Measurements from ENCODE around the gene LAMB1.
A peak's percentile ranks its signal among the peaks of the same experiment; 100 is the strongest.

LAMB1 gene

GRCh38 chr7:107969856-107970255, 33.1 kb downstream of the LAMB1 start:
- no peak overlapping the region for H3K4me3 ChIP-seq (ENCODE audit: low read length in 2 of 2)
- no peak overlapping the region for H3K9ac ChIP-seq (ENCODE audit: low read length in 2 of 2)
- peak overlapping the region; percentile 18 for H3K27ac ChIP-seq (ENCODE audit: low read length)
- H3K36me3 ChIP-seq (ENCODE audit: control insufficient read depth in 2 of 2, insufficient read depth in 2 of 2, low read length in 2 of 2), result peaks cover 32 to 35% of the 10 kb centered on the region in 2 donors
- H3K27me3 ChIP-seq (ENCODE audit: control insufficient read depth in 1 of 2, insufficient read depth in 2 of 2, low read length in 2 of 2), result no peaks in the 10 kb centered on the region
- no peaks in the 10 kb centered on the region for H3K9me3 ChIP-seq (ENCODE audit: control insufficient read depth in 2 of 2, low read length in 2 of 2)
- no peaks in the 10 kb centered on the region for H3K4me1 ChIP-seq (ENCODE audit: control insufficient read depth, insufficient read depth, low read length)

- Histone ChIP-seq H3K4me1 (ENCODE audit: control insufficient read depth, insufficient read depth, low read length) (no peaks in the 10 kb centered on the region), H3K27ac (ENCODE audit: low read length) (no peak overlapping the region), H3K4me3 (ENCODE audit: low read length in 2 of 2) (no peak overlapping the region), H3K9ac (ENCODE audit: low read length in 2 of 2) (no peak overlapping the region), H3K27me3 (ENCODE audit: control insufficient read depth in 1 of 2, insufficient read depth in 2 of 2, low read length in 2 of 2) (no peaks in the 10 kb centered on the region), H3K36me3 (ENCODE audit: control insufficient read depth in 2 of 2, insufficient read depth in 2 of 2, low read length in 2 of 2) (peaks cover 37 to 41% of the 10 kb centered on the region in 2 donors), H3K9me3 (ENCODE audit: control insufficient read depth in 2 of 2, low read length in 2 of 2) (no peaks in the 10 kb centered on the region)
These were observed 34.5 kb downstream of the LAMB1 start for GRCh38 chr7:107968449-107968848.

DNA sequence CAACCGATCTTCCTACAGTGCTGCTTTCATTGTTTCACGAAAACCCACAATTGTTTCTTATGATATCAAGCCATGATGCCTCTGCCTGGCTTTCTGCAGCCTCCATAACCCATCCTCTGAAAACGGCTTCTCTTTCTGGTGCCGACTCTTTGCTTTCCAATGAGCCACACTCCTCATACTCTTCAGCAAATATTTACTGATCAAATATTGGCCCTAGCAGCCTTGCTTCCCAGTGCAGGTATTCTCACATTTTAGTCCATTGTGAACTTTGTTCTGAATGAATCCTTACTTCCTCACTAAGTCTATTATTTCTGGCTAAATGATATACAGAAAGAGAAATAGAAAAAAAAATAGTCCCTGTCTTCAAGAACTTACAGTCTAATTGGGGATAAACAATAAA, 35.5 kb downstream of the LAMB1 start:
- Histone ChIP-seq H3K9ac (ENCODE audit: low read length in 2 of 2) (no peak overlapping the region), H3K36me3 (ENCODE audit: control insufficient read depth in 2 of 2, insufficient read depth in 2 of 2, low read length in 2 of 2) (peaks cover 42 to 44% of the 10 kb centered on the region in 2 donors), H3K9me3 (ENCODE audit: control insufficient read depth in 2 of 2, low read length in 2 of 2) (no peaks in the 10 kb centered on the region), H3K27ac (ENCODE audit: low read length) (no peak overlapping the region), H3K4me1 (ENCODE audit: control insufficient read depth, insufficient read depth, low read length) (no peaks in the 10 kb centered on the region), H3K27me3 (ENCODE audit: control insufficient read depth in 1 of 2, insufficient read depth in 2 of 2, low read length in 2 of 2) (no peaks in the 10 kb centered on the region), H3K4me3 (ENCODE audit: low read length in 2 of 2) (no peak overlapping the region)

DNA sequence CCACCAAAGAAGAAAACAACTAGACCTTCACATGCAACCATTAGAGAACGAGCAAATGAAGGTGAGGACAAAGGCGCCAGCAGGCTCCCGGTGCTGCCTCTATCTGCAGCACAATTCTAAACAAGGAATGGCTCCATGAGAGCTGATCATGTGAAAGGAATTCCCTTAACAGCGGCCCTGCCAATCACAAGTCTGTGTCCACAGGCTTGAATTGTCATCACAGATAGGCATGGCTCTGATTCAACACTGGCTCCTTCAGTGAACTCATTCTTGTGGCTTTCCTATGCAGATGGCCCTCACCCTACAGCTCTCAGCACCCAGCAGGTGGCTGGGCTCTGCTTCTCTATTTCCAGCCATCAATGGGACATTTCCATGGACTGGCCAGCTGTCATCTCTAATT, 36.2 kb downstream of the LAMB1 start:
- H3K4me3 ChIP-seq (ENCODE audit: low read length in 2 of 2), result no peak overlapping the region
- H3K9ac ChIP-seq (ENCODE audit: low read length in 2 of 2), result no peak overlapping the region
- no peaks in the 10 kb centered on the region for H3K9me3 ChIP-seq (ENCODE audit: control insufficient read depth in 2 of 2, low read length in 2 of 2)
- H3K27ac ChIP-seq (ENCODE audit: low read length), result no peak overlapping the region
- no peaks in the 10 kb centered on the region for H3K4me1 ChIP-seq (ENCODE audit: control insufficient read depth, insufficient read depth, low read length)
- peaks cover 38 to 47% of the 10 kb centered on the region in 2 donors for H3K36me3 ChIP-seq (ENCODE audit: control insufficient read depth in 2 of 2, insufficient read depth in 2 of 2, low read length in 2 of 2)
- no peaks in the 10 kb centered on the region for H3K27me3 ChIP-seq (ENCODE audit: control insufficient read depth in 1 of 2, insufficient read depth in 2 of 2, low read length in 2 of 2)

DNA sequence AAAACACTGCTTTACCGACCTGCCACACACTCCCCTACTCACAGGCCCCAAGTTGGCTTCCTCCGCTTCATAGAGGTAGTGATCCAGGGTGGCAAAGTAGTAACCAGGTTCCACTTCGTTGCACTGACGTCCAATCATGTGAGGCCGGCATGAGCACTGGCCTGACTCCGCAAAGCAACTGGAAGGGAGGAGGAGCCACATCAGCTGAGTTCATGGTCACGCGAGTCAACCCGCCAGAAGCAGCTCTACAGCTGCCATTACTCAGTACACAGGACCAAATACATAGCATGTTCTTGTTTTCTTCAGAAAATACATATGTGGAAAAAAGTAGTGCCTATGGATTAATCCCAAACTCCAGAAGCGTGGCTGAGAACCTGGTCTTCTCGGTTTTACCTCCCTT, 38.5 kb downstream of the LAMB1 start:
- Histone ChIP-seq H3K27ac (ENCODE audit: low read length) (no peak overlapping the region), H3K9me3 (ENCODE audit: control insufficient read depth in 2 of 2, low read length in 2 of 2) (no peaks in the 10 kb centered on the region), H3K36me3 (ENCODE audit: control insufficient read depth in 2 of 2, insufficient read depth in 2 of 2, low read length in 2 of 2) (peaks cover 42 to 48% of the 10 kb centered on the region in 2 donors), H3K27me3 (ENCODE audit: control insufficient read depth in 1 of 2, insufficient read depth in 2 of 2, low read length in 2 of 2) (no peaks in the 10 kb centered on the region), H3K9ac (ENCODE audit: low read length in 2 of 2) (no peak overlapping the region), H3K4me1 (ENCODE audit: control insufficient read depth, insufficient read depth, low read length) (peaks cover 7% of the 10 kb centered on the region), H3K4me3 (ENCODE audit: low read length in 2 of 2) (no peak overlapping the region)

GRCh38 chr7:107962817-107963216, 40.1 kb downstream of the LAMB1 start:
- peaks cover 19% of the 10 kb centered on the region for H3K4me1 ChIP-seq (ENCODE audit: control insufficient read depth, insufficient read depth, low read length)
- no peaks in the 10 kb centered on the region for H3K27me3 ChIP-seq (ENCODE audit: control insufficient read depth in 1 of 2, insufficient read depth in 2 of 2, low read length in 2 of 2)
- H3K9me3 ChIP-seq (ENCODE audit: control insufficient read depth in 2 of 2, low read length in 2 of 2), result no peaks in the 10 kb centered on the region
- no peak overlapping the region for H3K9ac ChIP-seq (ENCODE audit: low read length in 2 of 2)
- peaks cover 46% of the 10 kb centered on the region in 2 donors for H3K36me3 ChIP-seq (ENCODE audit: control insufficient read depth in 2 of 2, insufficient read depth in 2 of 2, low read length in 2 of 2)
- H3K4me3 ChIP-seq (ENCODE audit: low read length in 2 of 2), result no peak overlapping the region
- H3K27ac ChIP-seq (ENCODE audit: low read length), result no peak overlapping the region

- H3K9ac ChIP-seq (ENCODE audit: low read length in 2 of 2), result no peak overlapping the region
- no peak overlapping the region for H3K27ac ChIP-seq (ENCODE audit: low read length)
- peaks cover 20% of the 10 kb centered on the region for H3K4me1 ChIP-seq (ENCODE audit: control insufficient read depth, insufficient read depth, low read length)
- peaks cover 38 to 46% of the 10 kb centered on the region in 2 donors for H3K36me3 ChIP-seq (ENCODE audit: control insufficient read depth in 2 of 2, insufficient read depth in 2 of 2, low read length in 2 of 2)
- no peaks in the 10 kb centered on the region for H3K9me3 ChIP-seq (ENCODE audit: control insufficient read depth in 2 of 2, low read length in 2 of 2)
- no peaks in the 10 kb centered on the region for H3K27me3 ChIP-seq (ENCODE audit: control insufficient read depth in 1 of 2, insufficient read depth in 2 of 2, low read length in 2 of 2)
- H3K4me3 ChIP-seq (ENCODE audit: low read length in 2 of 2), result no peak overlapping the region
These were observed 41.6 kb downstream of the LAMB1 start for GRCh38 chr7:107961405-107961804.

- no peak overlapping the region for H3K9ac ChIP-seq (ENCODE audit: low read length in 2 of 2)
- H3K4me1 ChIP-seq (ENCODE audit: control insufficient read depth, insufficient read depth, low read length), result peaks cover 20% of the 10 kb centered on the region
- peaks cover 45 to 48% of the 10 kb centered on the region in 2 donors for H3K36me3 ChIP-seq (ENCODE audit: control insufficient read depth in 2 of 2, insufficient read depth in 2 of 2, low read length in 2 of 2)
- H3K27me3 ChIP-seq (ENCODE audit: control insufficient read depth in 1 of 2, insufficient read depth in 2 of 2, low read length in 2 of 2), result no peaks in the 10 kb centered on the region
- no peak overlapping the region for H3K4me3 ChIP-seq (ENCODE audit: low read length in 2 of 2)
- H3K9me3 ChIP-seq (ENCODE audit: control insufficient read depth in 2 of 2, low read length in 2 of 2), result no peaks in the 10 kb centered on the region
- peak overlapping the region; percentile 18 for H3K27ac ChIP-seq (ENCODE audit: low read length)
These were observed 42.7 kb downstream of the LAMB1 start for GRCh38 chr7:107960272-107960671.

DNA sequence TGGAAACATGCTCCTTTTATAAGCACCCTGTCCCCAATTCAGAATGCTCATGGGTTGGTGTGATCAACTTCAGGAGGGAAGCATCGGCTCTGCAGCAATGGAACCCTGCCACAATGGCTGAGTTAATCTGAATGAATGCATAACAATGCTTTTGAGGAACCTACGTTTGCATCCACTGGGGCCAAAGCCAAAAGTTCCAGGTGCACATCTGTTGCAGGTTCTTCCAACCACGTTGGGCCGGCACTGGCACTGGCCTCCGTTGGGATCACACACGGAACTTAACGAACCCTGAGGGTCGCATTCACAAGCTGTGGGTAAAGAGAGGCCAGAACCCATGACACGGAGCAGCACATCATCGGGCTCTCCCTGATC, 43.4 kb downstream of the LAMB1 start:
- Histone ChIP-seq H3K27ac (ENCODE audit: low read length) (peak overlapping the region; percentile 37), H3K4me1 (ENCODE audit: control insufficient read depth, insufficient read depth, low read length) (peaks cover 20% of the 10 kb centered on the region), H3K36me3 (ENCODE audit: control insufficient read depth in 2 of 2, insufficient read depth in 2 of 2, low read length in 2 of 2) (peaks cover 42 to 45% of the 10 kb centered on the region in 2 donors), H3K27me3 (ENCODE audit: control insufficient read depth in 1 of 2, insufficient read depth in 2 of 2, low read length in 2 of 2) (no peaks in the 10 kb centered on the region), H3K4me3 (ENCODE audit: low read length in 2 of 2) (no peak overlapping the region), H3K9ac (ENCODE audit: low read length in 2 of 2) (no peak overlapping the region), H3K9me3 (ENCODE audit: control insufficient read depth in 2 of 2, low read length in 2 of 2) (no peaks in the 10 kb centered on the region)

GRCh38 chr7:107958764-107959526, 44.0 kb downstream of the LAMB1 start:
- peaks cover 37 to 41% of the 10 kb centered on the region in 2 donors for H3K36me3 ChIP-seq (ENCODE audit: control insufficient read depth in 2 of 2, insufficient read depth in 2 of 2, low read length in 2 of 2)
- H3K27me3 ChIP-seq (ENCODE audit: control insufficient read depth in 1 of 2, insufficient read depth in 2 of 2, low read length in 2 of 2), result no peaks in the 10 kb centered on the region
- peaks cover 22% of the 10 kb centered on the region for H3K4me1 ChIP-seq (ENCODE audit: control insufficient read depth, insufficient read depth, low read length)
- peak overlapping the region; percentile 37 for H3K27ac ChIP-seq (ENCODE audit: low read length)
- H3K9me3 ChIP-seq (ENCODE audit: control insufficient read depth in 2 of 2, low read length in 2 of 2), result no peaks in the 10 kb centered on the region
- peak overlapping the region in 1 of 2 donors; percentile 9 for H3K4me3 ChIP-seq (ENCODE audit: low read length in 2 of 2)
- peak overlapping the region in 1 of 2 donors; percentile 13 for H3K9ac ChIP-seq (ENCODE audit: low read length in 2 of 2)

DNA sequence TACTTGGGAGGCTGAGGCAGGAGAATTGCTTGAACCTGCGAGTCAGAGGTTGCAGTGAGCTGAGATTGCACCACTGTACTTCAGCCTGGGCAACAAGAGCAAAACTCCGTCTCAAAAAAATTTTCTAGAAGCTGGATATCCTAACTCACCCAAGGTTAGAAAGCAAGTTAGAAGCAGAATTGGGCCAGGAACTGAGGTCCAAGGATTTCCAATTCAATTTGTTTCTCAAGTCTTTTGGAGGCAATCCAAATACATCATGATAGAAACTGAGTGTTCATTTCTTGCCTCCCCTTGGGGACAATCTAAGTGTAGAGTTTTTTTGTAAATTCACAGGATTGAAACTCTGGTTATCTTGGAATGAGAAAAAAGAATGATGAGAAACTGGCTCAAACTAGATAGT, 45.5 kb downstream of the LAMB1 start:
- Histone ChIP-seq H3K27ac (ENCODE audit: low read length) (no peak overlapping the region), H3K36me3 (ENCODE audit: control insufficient read depth in 2 of 2, insufficient read depth in 2 of 2, low read length in 2 of 2) (peaks cover 28 to 36% of the 10 kb centered on the region in 2 donors)

More for the DNA sequence above, 45.5 kb downstream of the LAMB1 start:
- no peak overlapping the region for H3K4me3 ChIP-seq (ENCODE audit: low read length in 2 of 2)
- H3K9ac ChIP-seq (ENCODE audit: low read length in 2 of 2), result no peak overlapping the region
- H3K4me1 ChIP-seq (ENCODE audit: control insufficient read depth, insufficient read depth, low read length), result peaks cover 28% of the 10 kb centered on the region
- no peaks in the 10 kb centered on the region for H3K27me3 ChIP-seq (ENCODE audit: control insufficient read depth in 1 of 2, insufficient read depth in 2 of 2, low read length in 2 of 2)
- H3K9me3 ChIP-seq (ENCODE audit: control insufficient read depth in 2 of 2, low read length in 2 of 2), result no peaks in the 10 kb centered on the region
